K562 (cell line): ENCODE data around the gene AARSD1. TPM values are rescaled to one million over a fixed set of nuclear protein-coding genes. Genes with fewer than 3 reads are reported as not detected.
A peak's percentile ranks its signal among the peaks of the same experiment; 100 is the strongest.

Experiments
- BCOR ChIP-seq: fragments of 450-650 bp; IDR thresholded peaks from 2 replicates; pipeline ENCODE4 v1.6.1; 2016
- CREB1 ChIP-seq, 2 experiments: sonication (generic) in 1 of 2; formaldehyde crosslinking in 1 of 2; IDR thresholded peaks; 2 replicates each; pipeline versions ENCODE4 v1.6.1 to v1.8.0; 2012 to 2022; ENCODE audit warnings: inconsistent platforms in 1 of 2, mild to moderate bottlenecking in 1 of 2, missing genetic modification reagents in 1 of 2, moderate library complexity in 1 of 2
- CREB3L1 ChIP-seq: fragments of 450-650 bp; IDR thresholded peaks from 2 replicates; pipeline ENCODE4 v1.6.1; 2014; ENCODE audit warnings: low read depth, mild to moderate bottlenecking, moderate library complexity, borderline replicate concordance
- FOXP1 ChIP-seq: sonication (generic); formaldehyde crosslinking; IDR thresholded peaks from 2 replicates; pipeline ENCODE4 v1.8.0; 2022; ENCODE audit warnings: mild to moderate bottlenecking, missing genetic modification reagents
- FOXP4 ChIP-seq: sonication (generic); formaldehyde crosslinking; IDR thresholded peaks from 2 replicates; pipeline ENCODE4 v1.8.0; 2022; ENCODE audit warnings: mild to moderate bottlenecking, missing genetic modification reagents, borderline replicate concordance
- FUS ChIP-seq: fragments of 200-400 bp; formaldehyde crosslinking; optimal IDR thresholded peaks from 2 replicates; pipeline ENCODE3; 2017; ENCODE audit warnings: low read depth, low read length
- MNT ChIP-seq, 2 experiments: fragments of 450-650 bp; conservative IDR thresholded peaks; 2 replicates each; pipeline ENCODE4 v1.6.1; 2017; ENCODE audit warnings: mild to moderate bottlenecking in 2 of 2, moderate library complexity in 2 of 2
- POLR2A ChIP-seq: fragments of 450-650 bp; conservative IDR thresholded peaks from 2 replicates; pipeline ENCODE4 v1.6.1; 2016
- TBP ChIP-seq: optimal IDR thresholded peaks from 2 replicates; pipeline ENCODE3; 2011; ENCODE audit warnings: low read depth, low read length, improper control_type of control experiment
- YY1 ChIP-seq, 3 experiments: IDR thresholded peaks; 2 replicates each; pipeline ENCODE4 v1.6.1; 2011; ENCODE audit warnings: low read length in 2 of 3, mild to moderate bottlenecking in 2 of 3, moderate library complexity in 2 of 3, borderline replicate concordance in 1 of 3, control low read depth in 1 of 3, low read depth in 1 of 3; ENCODE audit not compliant: insufficient read depth in 3 of 3, insufficient replicate concordance in 2 of 3, control insufficient read depth in 1 of 3, insufficient read length in 1 of 3; ENCODE audit errors: extremely low read depth in 1 of 3
- ZBTB17 ChIP-seq: fragments of 450-650 bp; formaldehyde crosslinking; IDR thresholded peaks from 2 replicates; pipeline ENCODE4 v1.4.0; 2020; ENCODE audit warnings: mild to moderate bottlenecking
- polyA plus RNA-seq, 8 experiments: library from polyadenylated mRNA; depleted of rRNA in 4 of 8; stranded (reverse) in 5 of 8; unstranded in 3 of 8; fragments of >200 nt; fragmentation: Nextera tagmentation in 2 of 8; fragmentation: Illumina TruSeq in 1 of 8; extraction: Ambion mirVana in 2 of 8; extraction: Trizol in 1 of 8; gene quantifications; 2 replicates each; pipeline versions ENCODE4 v1.2.1 to v1.2.3, GENCODE V29; 2011 to 2014; ENCODE audit warnings: inconsistent platforms in 1 of 8, missing spikeins in 1 of 8
- total RNA-seq, 7 experiments: library from RNA; depleted of rRNA in 6 of 7; stranded (reverse); fragments of >200 nt in 6 of 7; fragmentation: Illumina TruSeq in 2 of 7; extraction: Trizol in 2 of 7; gene quantifications; 2 replicates each; pipeline versions ENCODE4 v1.2.1 to v1.2.3, GENCODE V29; 2011 to 2021; ENCODE audit warnings: low replicate concordance in 1 of 7
- TF ChIP-seq, protein P1 (sequence below), 2 experiments: fragments of 450-650 bp; formaldehyde crosslinking in 1 of 2; IDR thresholded peaks; 2 replicates each; pipeline versions ENCODE4 v1.4.0 to v1.6.1; 2014 to 2020; ENCODE audit warnings: mild to moderate bottlenecking in 2 of 2, borderline replicate concordance in 1 of 2, low read depth in 1 of 2

Gene AARSD1
- total and polyA plus RNA-seq, 9 of the 15 experiments (the other 6 are each of a cell fraction or from before 2014, with no cell fraction given) = 51.7 to 98.5 (median 68.6) TPM

GRCh38 chr17:42980766-42981397 lies 16.6 kb upstream of the AARSD1 start (continued):
- TF ChIP-seq MNT (conservative IDR thresholded peaks at IDR 0.05) (no peak), POLR2A (peak; percentile 57; the same call in 1 of the 2 replicates), YY1 (IDR thresholded peaks at IDR 0.05; ENCODE audit: borderline replicate concordance in 1 of 3, control insufficient read depth in 1 of 3, extremely low read depth in 1 of 3, insufficient read depth in 3 of 3, insufficient read length in 1 of 3, insufficient replicate concordance in 2 of 3, low read depth in 1 of 3, low read length in 2 of 3) (peak in 1 of 3 experiments; percentile 27), FUS (peak; percentile 46), CREB1 (IDR thresholded peaks at IDR 0.05) (peak; percentile 76), CREB1 (CRISPR knock-in tag; IDR thresholded peaks at IDR 0.05) (no peak), BCOR (peak; percentile 40; the same call in 1 of the 2 replicates), ZBTB17 (CRISPR knock-in tag) (0 out of 2 replicates have a peak, but pooled peaks have one; percentile 6), CREB3L1 (peak; percentile 52), TBP (peak; percentile 11), FOXP1 (CRISPR knock-in tag) (0 out of 2 replicates have a peak, but pooled peaks have one; percentile 70), FOXP4 (peak; percentile 31; the same call in 1 of the 2 replicates)
- TF ChIP-seq, protein P1, sequence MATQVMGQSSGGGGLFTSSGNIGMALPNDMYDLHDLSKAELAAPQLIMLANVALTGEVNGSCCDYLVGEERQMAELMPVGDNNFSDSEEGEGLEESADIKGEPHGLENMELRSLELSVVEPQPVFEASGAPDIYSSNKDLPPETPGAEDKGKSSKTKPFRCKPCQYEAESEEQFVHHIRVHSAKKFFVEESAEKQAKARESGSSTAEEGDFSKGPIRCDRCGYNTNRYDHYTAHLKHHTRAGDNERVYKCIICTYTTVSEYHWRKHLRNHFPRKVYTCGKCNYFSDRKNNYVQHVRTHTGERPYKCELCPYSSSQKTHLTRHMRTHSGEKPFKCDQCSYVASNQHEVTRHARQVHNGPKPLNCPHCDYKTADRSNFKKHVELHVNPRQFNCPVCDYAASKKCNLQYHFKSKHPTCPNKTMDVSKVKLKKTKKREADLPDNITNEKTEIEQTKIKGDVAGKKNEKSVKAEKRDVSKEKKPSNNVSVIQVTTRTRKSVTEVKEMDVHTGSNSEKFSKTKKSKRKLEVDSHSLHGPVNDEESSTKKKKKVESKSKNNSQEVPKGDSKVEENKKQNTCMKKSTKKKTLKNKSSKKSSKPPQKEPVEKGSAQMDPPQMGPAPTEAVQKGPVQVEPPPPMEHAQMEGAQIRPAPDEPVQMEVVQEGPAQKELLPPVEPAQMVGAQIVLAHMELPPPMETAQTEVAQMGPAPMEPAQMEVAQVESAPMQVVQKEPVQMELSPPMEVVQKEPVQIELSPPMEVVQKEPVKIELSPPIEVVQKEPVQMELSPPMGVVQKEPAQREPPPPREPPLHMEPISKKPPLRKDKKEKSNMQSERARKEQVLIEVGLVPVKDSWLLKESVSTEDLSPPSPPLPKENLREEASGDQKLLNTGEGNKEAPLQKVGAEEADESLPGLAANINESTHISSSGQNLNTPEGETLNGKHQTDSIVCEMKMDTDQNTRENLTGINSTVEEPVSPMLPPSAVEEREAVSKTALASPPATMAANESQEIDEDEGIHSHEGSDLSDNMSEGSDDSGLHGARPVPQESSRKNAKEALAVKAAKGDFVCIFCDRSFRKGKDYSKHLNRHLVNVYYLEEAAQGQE (IDR thresholded peaks at IDR 0.05; ENCODE audit: borderline replicate concordance) = peak; percentile 54; the same call in 1 of the 2 replicates
- TF ChIP-seq, protein P1 (CRISPR knock-in tag; IDR thresholded peaks at IDR 0.05; ENCODE audit: low read depth) = no peak
